Measurements from ENCODE around the gene DCBLD2.

Gene DCBLD2

GRCh38 chr3:98811048-98811447 is 90.4 kb downstream of the DCBLD2 start:
- no peaks in the 10 kb centered on the region for H3K36me3 ChIP-seq
- H3K27ac ChIP-seq, result no peak overlapping the region
- H3K9me3 ChIP-seq, result no peaks in the 10 kb centered on the region
- no peaks in the 10 kb centered on the region for H3K27me3 ChIP-seq
- no peak overlapping the region for H3K4me3 ChIP-seq (ENCODE audit: low read depth in 1 of 2, low read length in 1 of 2)
- H3K4me1 ChIP-seq (ENCODE audit: control insufficient read depth in 1 of 2, insufficient read depth in 1 of 2, low read depth in 1 of 2, low read length in 1 of 2), result peaks cover 0 to 4% of the 10 kb centered on the region in 2 experiments
- TF ChIP-seq, protein P1, sequence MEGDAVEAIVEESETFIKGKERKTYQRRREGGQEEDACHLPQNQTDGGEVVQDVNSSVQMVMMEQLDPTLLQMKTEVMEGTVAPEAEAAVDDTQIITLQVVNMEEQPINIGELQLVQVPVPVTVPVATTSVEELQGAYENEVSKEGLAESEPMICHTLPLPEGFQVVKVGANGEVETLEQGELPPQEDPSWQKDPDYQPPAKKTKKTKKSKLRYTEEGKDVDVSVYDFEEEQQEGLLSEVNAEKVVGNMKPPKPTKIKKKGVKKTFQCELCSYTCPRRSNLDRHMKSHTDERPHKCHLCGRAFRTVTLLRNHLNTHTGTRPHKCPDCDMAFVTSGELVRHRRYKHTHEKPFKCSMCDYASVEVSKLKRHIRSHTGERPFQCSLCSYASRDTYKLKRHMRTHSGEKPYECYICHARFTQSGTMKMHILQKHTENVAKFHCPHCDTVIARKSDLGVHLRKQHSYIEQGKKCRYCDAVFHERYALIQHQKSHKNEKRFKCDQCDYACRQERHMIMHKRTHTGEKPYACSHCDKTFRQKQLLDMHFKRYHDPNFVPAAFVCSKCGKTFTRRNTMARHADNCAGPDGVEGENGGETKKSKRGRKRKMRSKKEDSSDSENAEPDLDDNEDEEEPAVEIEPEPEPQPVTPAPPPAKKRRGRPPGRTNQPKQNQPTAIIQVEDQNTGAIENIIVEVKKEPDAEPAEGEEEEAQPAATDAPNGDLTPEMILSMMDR (IDR thresholded peaks at IDR 0.05), result no peak

DNA sequence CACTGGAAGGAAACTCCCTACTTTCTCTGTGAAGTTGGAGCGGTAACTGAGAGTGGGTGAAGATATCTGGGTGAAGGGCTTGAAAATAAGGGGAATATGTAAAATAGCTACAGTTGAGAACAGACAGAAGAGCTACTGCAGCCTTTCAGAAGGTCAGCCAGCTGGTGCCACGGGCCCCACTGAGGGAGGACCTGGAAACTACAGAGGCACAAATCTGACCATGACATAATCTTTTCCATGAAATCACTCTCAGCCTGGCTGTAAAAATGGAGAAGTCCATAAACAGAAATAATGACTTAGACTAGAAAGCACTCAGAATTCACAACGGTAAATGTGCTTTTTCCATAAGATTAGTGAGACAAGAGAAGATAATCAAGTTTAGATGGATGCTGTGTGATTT is 91.9 kb downstream of the DCBLD2 start:
- Histone ChIP-seq H3K27me3 (no peaks in the 10 kb centered on the region), H3K36me3 (no peaks in the 10 kb centered on the region), H3K4me3 (ENCODE audit: low read depth in 1 of 2, low read length in 1 of 2) (no peak overlapping the region), H3K9me3 (no peaks in the 10 kb centered on the region), H3K27ac (no peak overlapping the region), H3K4me1 (ENCODE audit: control insufficient read depth in 1 of 2, insufficient read depth in 1 of 2, low read depth in 1 of 2, low read length in 1 of 2) (peaks cover 0 to 4% of the 10 kb centered on the region in 2 experiments)
- TF ChIP-seq, protein P1 (IDR thresholded peaks at IDR 0.05), result no peak

GRCh38 chr3:98808071-98808470 is 93.4 kb downstream of the DCBLD2 start:
- Histone ChIP-seq H3K36me3 (no peaks in the 10 kb centered on the region), H3K27ac (no peak overlapping the region), H3K27me3 (no peaks in the 10 kb centered on the region), H3K4me1 (ENCODE audit: control insufficient read depth in 1 of 2, insufficient read depth in 1 of 2, low read depth in 1 of 2, low read length in 1 of 2) (peaks cover 0 to 4% of the 10 kb centered on the region in 2 experiments), H3K9me3 (no peaks in the 10 kb centered on the region), H3K4me3 (ENCODE audit: low read depth in 1 of 2, low read length in 1 of 2) (no peak overlapping the region)
- TF ChIP-seq, protein P1 (IDR thresholded peaks at IDR 0.05), result no peak

- TF ChIP-seq, protein P1 (IDR thresholded peaks at IDR 0.05), result no peak
- Histone ChIP-seq H3K27me3 (no peaks in the 10 kb centered on the region), H3K27ac (no peak overlapping the region), H3K4me1 (ENCODE audit: control insufficient read depth in 1 of 2, insufficient read depth in 1 of 2, low read depth in 1 of 2, low read length in 1 of 2) (peaks cover 0 to 4% of the 10 kb centered on the region in 2 experiments), H3K9me3 (no peaks in the 10 kb centered on the region), H3K4me3 (ENCODE audit: low read depth in 1 of 2, low read length in 1 of 2) (no peak overlapping the region), H3K36me3 (no peaks in the 10 kb centered on the region)
Observed at GRCh38 chr3:98807561-98807960, 93.9 kb downstream of the DCBLD2 start.

DNA sequence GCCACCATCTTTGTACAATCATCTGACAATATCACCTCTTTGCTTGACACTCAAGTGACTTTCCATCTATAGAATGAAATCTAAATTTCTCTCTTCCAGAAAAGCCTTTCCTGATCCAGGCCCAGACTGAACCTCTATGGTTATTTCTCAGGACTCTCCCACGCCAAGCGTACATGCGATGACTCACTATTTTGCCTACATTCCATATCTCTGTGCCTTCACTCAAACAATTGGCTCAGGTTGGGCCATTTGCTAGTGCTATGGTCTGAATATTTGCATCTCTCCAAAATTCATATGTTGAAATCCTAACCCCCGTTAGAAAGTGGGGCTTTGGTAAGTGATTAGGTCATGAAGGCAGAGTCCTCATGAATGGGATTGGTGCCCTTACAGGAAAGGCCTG is 94.5 kb downstream of the DCBLD2 start:
- no peak overlapping the region for H3K27ac ChIP-seq
- H3K4me1 ChIP-seq (ENCODE audit: control insufficient read depth in 1 of 2, insufficient read depth in 1 of 2, low read depth in 1 of 2, low read length in 1 of 2), result peaks cover 0 to 4% of the 10 kb centered on the region in 2 experiments
- H3K4me3 ChIP-seq (ENCODE audit: low read depth in 1 of 2, low read length in 1 of 2), result no peak overlapping the region
- H3K27me3 ChIP-seq, result no peaks in the 10 kb centered on the region
- H3K9me3 ChIP-seq, result no peaks in the 10 kb centered on the region
- no peaks in the 10 kb centered on the region for H3K36me3 ChIP-seq
- TF ChIP-seq, protein P1 (IDR thresholded peaks at IDR 0.05), result no peak

DNA sequence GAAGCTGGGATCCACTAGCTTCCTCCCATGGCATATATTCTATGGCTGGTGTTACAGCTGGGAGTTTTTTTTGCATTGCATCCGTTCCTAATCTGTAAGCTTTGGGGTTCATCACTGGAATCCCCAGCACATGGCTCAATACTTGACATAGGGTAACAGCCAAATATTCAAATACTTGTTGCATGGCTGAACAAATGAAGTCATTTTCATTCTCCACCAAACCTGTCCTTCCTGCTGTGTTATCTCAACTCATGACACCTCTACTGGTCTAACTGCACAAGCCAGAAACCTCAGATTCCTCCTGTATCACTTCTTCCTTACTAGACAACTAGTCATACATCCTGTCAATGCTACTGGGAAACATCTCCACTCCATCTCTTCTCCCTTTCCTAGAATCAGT is 95.0 kb downstream of the DCBLD2 start:
- Histone ChIP-seq H3K27ac (no peak overlapping the region), H3K9me3 (no peaks in the 10 kb centered on the region), H3K4me3 (ENCODE audit: low read depth in 1 of 2, low read length in 1 of 2) (no peak overlapping the region), H3K4me1 (ENCODE audit: control insufficient read depth in 1 of 2, insufficient read depth in 1 of 2, low read depth in 1 of 2, low read length in 1 of 2) (peaks cover 0 to 4% of the 10 kb centered on the region in 2 experiments), H3K36me3 (no peaks in the 10 kb centered on the region), H3K27me3 (no peaks in the 10 kb centered on the region)
- TF ChIP-seq, protein P1 (IDR thresholded peaks at IDR 0.05), result no peak
